Neural progenitor cell (in vitro differentiated cells): Measurements from ENCODE around the gene LDAF1. TPM values are rescaled to one million over a fixed set of nuclear protein-coding genes. Genes with fewer than 3 reads are reported as not detected.

Experiments
- DNase-seq: peaks from one replicate; pipeline ENCODE4 v3.0.0-alpha.2; 2016; ENCODE audit warnings: low spot score
- H2AFZ ChIP-seq: fragments of 200-600 bp; sonication (generic); replicated peaks from 2 replicates; pipeline ENCODE4 v1.6.1; 2016; ENCODE audit warnings: antibody characterized with exemption
- H3F3A ChIP-seq: fragments of 200-600 bp; sonication (generic); 2 replicates; pipeline ENCODE4 v1.6.1; 2016; ENCODE audit warnings: antibody characterized with exemption, low read depth
- H3K27ac ChIP-seq: fragments of 200-600 bp; sonication (generic); 2 replicates; pipeline ENCODE4 v1.5.1; 2016; ENCODE audit warnings: mild to moderate bottlenecking
- H3K27me3 ChIP-seq: fragments of 200-600 bp; sonication (generic); 2 replicates; pipeline ENCODE4 v1.6.1; 2016; ENCODE audit warnings: mild to moderate bottlenecking, moderate library complexity
- H3K36me3 ChIP-seq: fragments of 200-600 bp; sonication (generic); 2 replicates; pipeline ENCODE4 v1.5.1; 2016
- H3K4me1 ChIP-seq: fragments of 200-600 bp; sonication (generic); 2 replicates; pipeline ENCODE4 v1.6.1; 2016; ENCODE audit warnings: mixed run types
- H3K4me2 ChIP-seq: fragments of 200-600 bp; sonication (generic); 2 replicates; pipeline ENCODE4 v1.6.1; 2016
- H3K4me3 ChIP-seq: fragments of 200-600 bp; sonication (generic); 2 replicates; pipeline ENCODE4 v1.5.1; 2016
- H3K79me2 ChIP-seq: fragments of 200-600 bp; sonication (generic); 2 replicates; pipeline ENCODE4 v1.6.1; 2016; ENCODE audit warnings: low read depth
- H3K9ac ChIP-seq: fragments of 200-600 bp; sonication (generic); 2 replicates; pipeline ENCODE4 v1.6.1; 2016
- H3K9me3 ChIP-seq: fragments of 200-600 bp; sonication (generic); 2 replicates; pipeline ENCODE4 v1.5.1; 2016; ENCODE audit warnings: low read depth
- H4K20me1 ChIP-seq: fragments of 200-600 bp; sonication (generic); 2 replicates; pipeline ENCODE4 v1.6.1; 2016; ENCODE audit warnings: low read depth
- H3K27ac Mint-ChIP-seq: 3 replicates; pipeline ENCODE4 v1.8.0; 2021; ENCODE audit warnings: mixed read lengths
- H3K27me3 Mint-ChIP-seq: 2 replicates; pipeline ENCODE4 v1.8.0; 2022; ENCODE audit warnings: low read depth, mild to moderate bottlenecking, inconsistent platforms, moderate library complexity, mixed read lengths; ENCODE audit not compliant: insufficient read depth
- H3K36me3 Mint-ChIP-seq: 3 replicates; pipeline ENCODE4 v1.8.0; 2021; ENCODE audit warnings: mixed read lengths
- H3K4me1 Mint-ChIP-seq: 3 replicates; pipeline ENCODE4 v1.8.0; 2021; ENCODE audit warnings: mixed read lengths
- H3K4me3 Mint-ChIP-seq: 3 replicates; pipeline ENCODE4 v1.8.0; 2021; ENCODE audit warnings: mild to moderate bottlenecking, moderate library complexity, mixed read lengths
- H3K9me3 Mint-ChIP-seq: 3 replicates; pipeline ENCODE4 v1.8.0; 2020; ENCODE audit warnings: mixed read lengths
- EZH2 ChIP-seq: fragments of 200-600 bp; sonication (generic); IDR thresholded peaks from 2 replicates; pipeline ENCODE4 v1.6.1; 2017; ENCODE audit warnings: antibody characterized with exemption, mild to moderate bottlenecking, moderate library complexity
- EZH2phosphoT487 ChIP-seq: fragments of 200-600 bp; sonication (generic); IDR thresholded peaks from 2 replicates; pipeline ENCODE4 v1.6.1; 2017; ENCODE audit warnings: antibody characterized with exemption
- total RNA-seq: library from RNA; depleted of rRNA; stranded (reverse); fragments of >200 nt; gene quantifications from 2 replicates; pipeline ENCODE4 v1.2.3, GENCODE V29; 2015; ENCODE audit warnings: low replicate concordance
- TF ChIP-seq, protein P1 (sequence below): fragments of 200-600 bp; sonication (generic); IDR thresholded peaks from 2 replicates; pipeline ENCODE4 v1.5.1; 2017; ENCODE audit warnings: antibody characterized with exemption, mild to moderate bottlenecking

Gene LDAF1
- total RNA-seq, 1 donor from 2014 or later, result 34.8 TPM

DNA sequence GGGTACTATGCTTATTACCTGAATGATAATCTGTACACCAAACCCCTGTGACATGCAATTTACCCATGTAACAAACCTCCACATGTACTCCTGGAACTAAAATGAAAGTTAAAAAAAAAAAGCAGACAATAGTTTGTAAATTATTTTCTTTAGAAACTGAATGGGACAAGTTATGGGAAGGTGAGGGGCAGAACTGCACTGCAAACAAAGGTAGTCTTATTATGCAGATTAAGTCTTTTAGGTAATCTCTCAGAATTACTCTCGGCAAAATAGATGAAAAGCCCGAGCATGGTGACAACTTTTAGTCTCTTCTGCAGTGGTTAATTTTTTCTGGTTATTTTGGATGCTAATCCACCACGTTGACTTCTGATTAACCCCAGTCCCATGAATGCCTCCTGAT is 25.5 kb downstream of the LDAF1 start:
- Histone ChIP-seq H3K4me1 (no peaks in the 10 kb centered on the region), H3K36me3 (no peaks in the 10 kb centered on the region), H3K4me3 (no peak overlapping the region), H3K9me3 (no peaks in the 10 kb centered on the region), H3K79me2 (no peaks in the 10 kb centered on the region), H3K27ac (no peak overlapping the region), H3K9ac (no peak overlapping the region), H3K4me2 (no peak overlapping the region), H4K20me1 (no peaks in the 10 kb centered on the region), H3K27me3 (peaks cover 4% of the 10 kb centered on the region), H2AFZ (no peak overlapping the region), H3F3A (no peaks in the 10 kb centered on the region)
- H3K36me3 Mint-ChIP-seq, result peaks cover 24% of the 10 kb centered on the region
- H3K4me1 Mint-ChIP-seq, result no peaks in the 10 kb centered on the region
- H3K27me3 Mint-ChIP-seq, result no peaks in the 10 kb centered on the region
- TF ChIP-seq, protein P1, sequence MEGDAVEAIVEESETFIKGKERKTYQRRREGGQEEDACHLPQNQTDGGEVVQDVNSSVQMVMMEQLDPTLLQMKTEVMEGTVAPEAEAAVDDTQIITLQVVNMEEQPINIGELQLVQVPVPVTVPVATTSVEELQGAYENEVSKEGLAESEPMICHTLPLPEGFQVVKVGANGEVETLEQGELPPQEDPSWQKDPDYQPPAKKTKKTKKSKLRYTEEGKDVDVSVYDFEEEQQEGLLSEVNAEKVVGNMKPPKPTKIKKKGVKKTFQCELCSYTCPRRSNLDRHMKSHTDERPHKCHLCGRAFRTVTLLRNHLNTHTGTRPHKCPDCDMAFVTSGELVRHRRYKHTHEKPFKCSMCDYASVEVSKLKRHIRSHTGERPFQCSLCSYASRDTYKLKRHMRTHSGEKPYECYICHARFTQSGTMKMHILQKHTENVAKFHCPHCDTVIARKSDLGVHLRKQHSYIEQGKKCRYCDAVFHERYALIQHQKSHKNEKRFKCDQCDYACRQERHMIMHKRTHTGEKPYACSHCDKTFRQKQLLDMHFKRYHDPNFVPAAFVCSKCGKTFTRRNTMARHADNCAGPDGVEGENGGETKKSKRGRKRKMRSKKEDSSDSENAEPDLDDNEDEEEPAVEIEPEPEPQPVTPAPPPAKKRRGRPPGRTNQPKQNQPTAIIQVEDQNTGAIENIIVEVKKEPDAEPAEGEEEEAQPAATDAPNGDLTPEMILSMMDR, result no peak
- TF ChIP-seq EZH2, result no peak
- TF ChIP-seq EZH2phosphoT487, result no peak
- DNase-seq, result no peak
- H3K4me3 Mint-ChIP-seq, result no peak overlapping the region
- no peak overlapping the region for H3K27ac Mint-ChIP-seq
- peaks cover 22% of the 10 kb centered on the region for H3K9me3 Mint-ChIP-seq

DNA sequence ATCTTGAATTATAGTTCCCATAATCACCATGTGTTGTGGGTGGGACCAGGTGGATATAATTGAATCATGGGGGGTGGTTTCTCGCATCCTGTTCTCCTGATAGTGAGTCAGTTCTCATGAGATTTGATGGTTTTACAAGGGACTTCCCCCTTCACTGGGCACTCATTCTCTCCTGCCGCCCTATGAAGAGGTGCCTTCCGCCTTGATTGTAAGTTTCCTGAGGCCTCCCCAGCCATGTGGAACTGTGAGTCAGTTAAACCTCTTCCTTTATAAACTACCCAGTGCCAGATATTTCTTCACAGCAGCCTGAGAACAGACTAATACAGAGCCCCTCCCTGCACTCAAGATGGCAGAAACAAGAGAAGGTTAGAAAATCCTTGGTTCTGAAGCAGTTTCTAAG is 26.4 kb downstream of the LDAF1 start:
- TF ChIP-seq, protein P1, result no peak
- TF ChIP-seq EZH2phosphoT487, result no peak
- TF ChIP-seq EZH2, result no peak
- Histone ChIP-seq H3K9ac (no peak overlapping the region), H4K20me1 (no peaks in the 10 kb centered on the region), H3K27me3 (peaks cover 12% of the 10 kb centered on the region), H3K9me3 (no peaks in the 10 kb centered on the region), H3K4me3 (no peak overlapping the region), H3K79me2 (no peaks in the 10 kb centered on the region), H3K27ac (no peak overlapping the region), H2AFZ (no peak overlapping the region), H3K36me3 (no peaks in the 10 kb centered on the region), H3F3A (no peaks in the 10 kb centered on the region), H3K4me1 (no peaks in the 10 kb centered on the region), H3K4me2 (no peak overlapping the region)
- Mint-ChIP-seq H3K27me3 (peaks cover 2% of the 10 kb centered on the region), H3K4me1 (no peaks in the 10 kb centered on the region), H3K9me3 (peaks cover 22% of the 10 kb centered on the region), H3K4me3 (no peak overlapping the region), H3K36me3 (peaks cover 24% of the 10 kb centered on the region), H3K27ac (no peak overlapping the region)
- DNase-seq, result no peak

DNA sequence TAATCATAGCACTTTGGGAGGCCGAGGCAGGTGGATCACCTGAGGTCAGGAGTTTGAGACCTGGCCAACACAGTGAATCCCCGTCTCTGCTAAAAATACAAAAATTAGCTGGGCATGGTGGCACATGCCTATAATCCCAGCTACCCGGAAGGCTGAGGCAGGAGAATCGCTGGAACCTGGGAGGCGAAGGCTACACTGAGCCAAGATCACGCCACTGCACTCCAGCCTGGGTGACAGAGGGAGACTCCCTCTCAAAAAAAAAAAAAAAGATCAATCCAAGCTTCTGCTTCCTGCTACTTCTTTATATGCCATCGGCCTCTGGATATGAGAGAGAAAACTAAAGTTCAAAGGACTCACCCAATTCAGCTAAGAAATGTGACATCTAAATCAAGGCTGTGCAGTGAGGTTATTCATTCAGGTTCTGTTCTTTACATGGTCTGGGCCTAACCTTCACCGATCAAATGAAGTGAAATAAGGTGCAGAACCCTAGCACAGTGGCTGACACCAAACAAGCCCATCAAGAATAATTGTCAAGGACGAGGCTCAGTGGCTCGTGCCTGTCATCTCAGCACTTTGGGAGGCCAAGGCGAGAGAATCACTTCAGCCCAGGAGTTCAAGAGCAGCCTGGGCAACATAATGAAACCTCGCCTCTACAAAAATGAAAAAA is 27.3 kb downstream of the LDAF1 start:
- Mint-ChIP-seq H3K4me1 (no peaks in the 10 kb centered on the region), H3K4me3 (no peak overlapping the region), H3K9me3 (peaks cover 22% of the 10 kb centered on the region), H3K27me3 (peaks cover 2% of the 10 kb centered on the region), H3K27ac (no peak overlapping the region), H3K36me3 (peaks cover 21% of the 10 kb centered on the region)
- Histone ChIP-seq H3K9me3 (no peaks in the 10 kb centered on the region), H3K79me2 (no peaks in the 10 kb centered on the region), H3K4me3 (no peak overlapping the region), H3K36me3 (no peaks in the 10 kb centered on the region), H4K20me1 (no peaks in the 10 kb centered on the region), H3F3A (no peaks in the 10 kb centered on the region), H3K4me2 (no peak overlapping the region), H3K27me3 (peaks cover 16% of the 10 kb centered on the region), H3K4me1 (no peaks in the 10 kb centered on the region), H3K27ac (no peak overlapping the region), H3K9ac (no peak overlapping the region), H2AFZ (no peak overlapping the region)
- no peak for DNase-seq
- TF ChIP-seq EZH2phosphoT487, result no peak
- no peak for TF ChIP-seq EZH2
- TF ChIP-seq, protein P1, result no peak
